ENCODE results near the gene CD160. TPM values are rescaled to one million over a fixed set of nuclear protein-coding genes. Genes with fewer than 3 reads are reported as not detected.
"Not testable (repeated sequence)": the region's sequence is repeated elsewhere in the genome, so short reads cannot be mapped to it uniquely, and the experiment has no call there.

CD160 gene
- not detected in 2 replicates for total RNA-seq

GRCh38 chr1:145719230-145720079 lies at the start of gene CD160:
Gene CD160, plus strand, starts transcription at chr1:145719499. Its CDS starts 8,829 bp downstream, at chr1:145728328.
- no peak for DNase-seq (ENCODE audit: insufficient read length, low spot score, missing footprints)
- H3K27ac ChIP-seq (ENCODE audit: low read depth, low read length) = peak within 1 kb of the TSS; percentile 81
- H2AFZ ChIP-seq (ENCODE audit: low read length) = peak within 1 kb of the TSS; percentile 89

GRCh38 chr1:145670995-145671745 lies 48.1 kb upstream of the CD160 start:
- H2AFZ ChIP-seq (ENCODE audit: low read length); H4K20me1 ChIP-seq (ENCODE audit: insufficient read depth, low read length); H3K4me2 ChIP-seq (ENCODE audit: insufficient read depth, low read length); H3K36me3 ChIP-seq (ENCODE audit: insufficient read depth, low read length); H3K27ac ChIP-seq (ENCODE audit: low read depth, low read length); H3K4me3 ChIP-seq (ENCODE audit: insufficient read depth, low read length); H3K27me3 ChIP-seq (ENCODE audit: insufficient read depth, low read length); H3K4me1 ChIP-seq (ENCODE audit: insufficient read depth, low read length); H3K9me3 ChIP-seq (ENCODE audit: low read depth, low read length); H3K79me2 ChIP-seq (ENCODE audit: insufficient read depth, low read length); DNase-seq (ENCODE audit: insufficient read length, low spot score, missing footprints): not testable (repeated sequence)

More at GRCh38 chr1:145719230-145720079, at the start of gene CD160:
- H4K20me1 ChIP-seq (ENCODE audit: insufficient read depth, low read length) = no peaks in the 10 kb centered on the region
- H3K36me3 ChIP-seq (ENCODE audit: insufficient read depth, low read length) = no peaks in the 10 kb centered on the region
- no peaks in the 10 kb centered on the region for H3K9me3 ChIP-seq (ENCODE audit: low read depth, low read length)
- H3K4me2 ChIP-seq (ENCODE audit: insufficient read depth, low read length) = peak within 1 kb of the TSS; percentile 97
- no peaks in the 10 kb centered on the region for H3K79me2 ChIP-seq (ENCODE audit: insufficient read depth, low read length)
- H3K4me3 ChIP-seq (ENCODE audit: insufficient read depth, low read length) = peak within 1 kb of the TSS; percentile 72
- H3K27me3 ChIP-seq (ENCODE audit: insufficient read depth, low read length) = no peaks in the 10 kb centered on the region
- TF ChIP-seq CTCF (IDR thresholded peaks at IDR 0.05; ENCODE audit: extremely low read depth, low read depth, low read length) = no peak
- H3K4me1 ChIP-seq (ENCODE audit: insufficient read depth, low read length) = peaks cover 21% of the 10 kb centered on the region

GRCh38 chr1:145673217-145673616 lies 46.1 kb upstream of the CD160 start:
- not testable (repeated sequence) for DNase-seq (ENCODE audit: insufficient read length, low spot score, missing footprints); H3K79me2 ChIP-seq (ENCODE audit: insufficient read depth, low read length); H4K20me1 ChIP-seq (ENCODE audit: insufficient read depth, low read length); H3K4me1 ChIP-seq (ENCODE audit: insufficient read depth, low read length); H3K27me3 ChIP-seq (ENCODE audit: insufficient read depth, low read length); H3K4me2 ChIP-seq (ENCODE audit: insufficient read depth, low read length); H3K9me3 ChIP-seq (ENCODE audit: low read depth, low read length); H3K36me3 ChIP-seq (ENCODE audit: insufficient read depth, low read length); H2AFZ ChIP-seq (ENCODE audit: low read length); H3K4me3 ChIP-seq (ENCODE audit: insufficient read depth, low read length); H3K27ac ChIP-seq (ENCODE audit: low read depth, low read length)

- not testable (repeated sequence) for H3K4me3 ChIP-seq (ENCODE audit: insufficient read depth, low read length); H3K27me3 ChIP-seq (ENCODE audit: insufficient read depth, low read length); H3K9me3 ChIP-seq (ENCODE audit: low read depth, low read length); H3K36me3 ChIP-seq (ENCODE audit: insufficient read depth, low read length); H2AFZ ChIP-seq (ENCODE audit: low read length); H3K4me1 ChIP-seq (ENCODE audit: insufficient read depth, low read length); H4K20me1 ChIP-seq (ENCODE audit: insufficient read depth, low read length); H3K79me2 ChIP-seq (ENCODE audit: insufficient read depth, low read length); H3K4me2 ChIP-seq (ENCODE audit: insufficient read depth, low read length); DNase-seq (ENCODE audit: insufficient read length, low spot score, missing footprints); H3K27ac ChIP-seq (ENCODE audit: low read depth, low read length)
These were observed 34.4 kb upstream of the CD160 start for GRCh38 chr1:145684858-145685257.

- not testable (repeated sequence) for H3K4me2 ChIP-seq (ENCODE audit: insufficient read depth, low read length); H3K4me1 ChIP-seq (ENCODE audit: insufficient read depth, low read length); H2AFZ ChIP-seq (ENCODE audit: low read length); H3K27ac ChIP-seq (ENCODE audit: low read depth, low read length); H4K20me1 ChIP-seq (ENCODE audit: insufficient read depth, low read length); DNase-seq (ENCODE audit: insufficient read length, low spot score, missing footprints); H3K4me3 ChIP-seq (ENCODE audit: insufficient read depth, low read length); H3K79me2 ChIP-seq (ENCODE audit: insufficient read depth, low read length); H3K27me3 ChIP-seq (ENCODE audit: insufficient read depth, low read length); H3K9me3 ChIP-seq (ENCODE audit: low read depth, low read length); H3K36me3 ChIP-seq (ENCODE audit: insufficient read depth, low read length)
These were observed 33.2 kb upstream of the CD160 start for GRCh38 chr1:145686078-145686477.
